ENCODE results near the gene SUGCT.

The SUGCT gene

GRCh38 chr7:40694026-40694809, 559.4 kb downstream of the SUGCT start:
- no peak for DNase-seq (ENCODE audit: low spot score)

- no peak for DNase-seq (ENCODE audit: low spot score)
Measured at GRCh38 chr7:40694991-40695390, 560.2 kb downstream of the SUGCT start.

- DNase-seq (ENCODE audit: low spot score), result no peak
Measured at GRCh38 chr7:40697653-40698052, 562.8 kb downstream of the SUGCT start.

GRCh38 chr7:40698214-40698920, 563.6 kb downstream of the SUGCT start:
- no peak for DNase-seq (ENCODE audit: low spot score)

GRCh38 chr7:40698921-40699260, 564.1 kb downstream of the SUGCT start:
- DNase-seq (ENCODE audit: low spot score), result no peak

- DNase-seq (ENCODE audit: low spot score), result no peak
Measured at GRCh38 chr7:40700653-40701421, 566.0 kb downstream of the SUGCT start.

- DNase-seq (ENCODE audit: low spot score), result no peak
Measured at GRCh38 chr7:40701836-40702551, 567.2 kb downstream of the SUGCT start.

- no peak for DNase-seq (ENCODE audit: low spot score)
Measured at GRCh38 chr7:40704172-40704571, 569.4 kb downstream of the SUGCT start.

- DNase-seq (ENCODE audit: low spot score), result no peak
Measured at GRCh38 chr7:40706829-40707228, 572.0 kb downstream of the SUGCT start.

GRCh38 chr7:40709062-40709964, 574.5 kb downstream of the SUGCT start:
- no peak for DNase-seq (ENCODE audit: low spot score)

GRCh38 chr7:40711706-40712105, 576.9 kb downstream of the SUGCT start:
- no peak for DNase-seq (ENCODE audit: low spot score)

- DNase-seq (ENCODE audit: low spot score), result no peak
Measured at GRCh38 chr7:40714363-40715052, 579.7 kb downstream of the SUGCT start.

GRCh38 chr7:40715053-40715430, 580.2 kb downstream of the SUGCT start:
- DNase-seq (ENCODE audit: low spot score), result no peak

GRCh38 chr7:40716052-40716451, 581.2 kb downstream of the SUGCT start:
- no peak for DNase-seq (ENCODE audit: low spot score)

- no peak for DNase-seq (ENCODE audit: low spot score)
Measured at GRCh38 chr7:40717242-40717641, 582.4 kb downstream of the SUGCT start.

GRCh38 chr7:40720416-40720815, 585.6 kb downstream of the SUGCT start:
- DNase-seq (ENCODE audit: low spot score), result peak; percentile 19

- no peak for DNase-seq (ENCODE audit: low spot score)
Measured at GRCh38 chr7:40721342-40721949, 586.6 kb downstream of the SUGCT start.

- no peak for DNase-seq (ENCODE audit: low spot score)
Measured at GRCh38 chr7:40722242-40722641, 587.4 kb downstream of the SUGCT start.

GRCh38 chr7:40723829-40724228, 589.0 kb downstream of the SUGCT start:
- no peak for DNase-seq (ENCODE audit: low spot score)

GRCh38 chr7:40726559-40726958, 591.8 kb downstream of the SUGCT start:
- DNase-seq (ENCODE audit: low spot score), result no peak
